Adrenal gland (tissue), 12 donors: ENCODE data around the gene CTAG1A. TPM values are rescaled to one million over a fixed set of nuclear protein-coding genes. Genes with fewer than 3 reads are reported as not detected.

ENCODE experiments used
- DNase-seq, 7 donors: peaks; one replicate each; pipeline ENCODE4 v3.0.0-alpha.2; 2019 to 2020
- H3K27ac ChIP-seq, 5 donors: fragments of 200-600 bp; sonication (generic) in 4 of 5; 1 replicate in 3 of 5; 2 replicates in 2 of 5; pipeline versions ENCODE4 v1.5.1 to v1.8.0; 2016 to 2020; ENCODE audit warnings: mild to moderate bottlenecking in 1 of 5
- H3K27me3 ChIP-seq: fragments of 200-600 bp; 2 replicates; pipeline ENCODE4 v1.8.0; 2021
- H3K36me3 ChIP-seq, 2 donors: fragments of 200-600 bp; replicated peaks in 1 of 2; 1 replicate in 1 of 2; 2 replicates in 1 of 2; pipeline versions ENCODE4 v1.5.1 to v1.8.0; 2018 to 2022
- H3K4me1 ChIP-seq, 2 donors: fragments of 200-600 bp; replicated peaks in 1 of 2; 1 replicate in 1 of 2; 2 replicates in 1 of 2; pipeline versions ENCODE4 v1.5.1 to v1.8.0; 2018 to 2021
- H3K4me3 ChIP-seq, 4 donors: fragments of 200-600 bp; sonication (generic) in 3 of 4; one replicate each; pipeline ENCODE4 v1.5.1; 2016 to 2018
- H3K9me3 ChIP-seq, 3 donors: fragments of 200-600 bp; sonication (generic) in 1 of 3; replicated peaks in 1 of 3; 1 replicate in 2 of 3; 2 replicates in 1 of 3; pipeline versions ENCODE4 v1.5.1 to v1.8.0; 2016 to 2021
- POLR2A ChIP-seq, 2 donors: fragments of 450-650 bp; IDR thresholded peaks; one replicate each; pipeline ENCODE4 v1.6.1; 2017; ENCODE audit warnings: antibody characterized with exemption in 2 of 2, mild to moderate bottlenecking in 2 of 2, moderate library complexity in 1 of 2
- WGBS, 4 donors: extraction: QIAGEN DNeasy Blood & Tissue Kit in 2 of 4; methylation state at CpG; one replicate each; pipeline versions ENCODE4 v1.1.5 to v1.1.7; 2013 to 2017; 5-methylcytosine and 5-hydroxymethylcytosine counted together
- intact Hi-C, 2 donors: fragments of 100-400 bp; cut with DNase I; formaldehyde crosslinking; loops; one replicate each; pipeline versions ENCODE4 v1.14.1 to v1.15.0; 2022 to 2023
- polyA plus RNA-seq, 3 donors: library from polyadenylated mRNA; stranded (reverse); fragments of 200-250 nt in 2 of 3; fragments of 350-450 nt in 1 of 3; fragmentation: Illumina TruSeq in 1 of 3; extraction: RNeasy Lipid Tissue Mini Kit (QIAGEN cat#74804) in 1 of 3; gene quantifications; one replicate each; pipeline ENCODE4 v1.2.3, GENCODE V29; 2013 to 2014
- total RNA-seq, 9 donors: library from RNA; depleted of rRNA in 4 of 9; stranded (reverse); fragments of >200 nt in 4 of 9; fragments of 120-200 nt in 1 of 9; fragmentation: NEBNext Ultra II Directional in 1 of 9; extraction: Animal tissue kit (Norgen Biotek cat#: 25700) in 1 of 9; gene quantifications; one replicate each; pipeline versions ENCODE4 v1.1.0 to v1.2.4, GENCODE V29; 2013 to 2023
- TF ChIP-seq, protein P1 (sequence below), 6 experiments: fragments of 450-650 bp in 4 of 6; fragments of 200-600 bp in 2 of 6; sonication (generic) in 1 of 6; IDR thresholded peaks; 1 replicate in 5 of 6; 2 replicates in 1 of 6; pipeline versions ENCODE4 v1.5.1 to v1.8.0; 2016 to 2021; ENCODE audit warnings: antibody characterized with exemption in 6 of 6, mild to moderate bottlenecking in 2 of 6, moderate library complexity in 1 of 6
- donor health status: healthy with polysubstance abuse.
- donor health status: Bipolar disorder and iron deficiency.
- donor health status: DM: yes; HTN: yes; CAD: no.
- donor health status: DM: no; HTN: no; CAD: no.
- donor health status: DM: no; HTN: no; CAD: no.
- donor health status: DM: yes; HTN: yes; CAD: no.

The CTAG1A gene
- total and polyA plus RNA-seq, 12 donors = 0.34 TPM; not detected in 11

- Histone ChIP-seq H3K4me1 (no peaks in the 10 kb centered on the region), H3K9me3 (no peaks in the 10 kb centered on the region), H3K36me3 (no peaks in the 10 kb centered on the region), H3K4me3 (no peak overlapping the region), H3K27ac (no peak overlapping the region), H3K27me3 (peaks cover 4% of the 10 kb centered on the region)
- DNase-seq = peak in 1 of 7 donors; percentile 17
- TF ChIP-seq, protein P1, sequence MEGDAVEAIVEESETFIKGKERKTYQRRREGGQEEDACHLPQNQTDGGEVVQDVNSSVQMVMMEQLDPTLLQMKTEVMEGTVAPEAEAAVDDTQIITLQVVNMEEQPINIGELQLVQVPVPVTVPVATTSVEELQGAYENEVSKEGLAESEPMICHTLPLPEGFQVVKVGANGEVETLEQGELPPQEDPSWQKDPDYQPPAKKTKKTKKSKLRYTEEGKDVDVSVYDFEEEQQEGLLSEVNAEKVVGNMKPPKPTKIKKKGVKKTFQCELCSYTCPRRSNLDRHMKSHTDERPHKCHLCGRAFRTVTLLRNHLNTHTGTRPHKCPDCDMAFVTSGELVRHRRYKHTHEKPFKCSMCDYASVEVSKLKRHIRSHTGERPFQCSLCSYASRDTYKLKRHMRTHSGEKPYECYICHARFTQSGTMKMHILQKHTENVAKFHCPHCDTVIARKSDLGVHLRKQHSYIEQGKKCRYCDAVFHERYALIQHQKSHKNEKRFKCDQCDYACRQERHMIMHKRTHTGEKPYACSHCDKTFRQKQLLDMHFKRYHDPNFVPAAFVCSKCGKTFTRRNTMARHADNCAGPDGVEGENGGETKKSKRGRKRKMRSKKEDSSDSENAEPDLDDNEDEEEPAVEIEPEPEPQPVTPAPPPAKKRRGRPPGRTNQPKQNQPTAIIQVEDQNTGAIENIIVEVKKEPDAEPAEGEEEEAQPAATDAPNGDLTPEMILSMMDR (IDR thresholded peaks at IDR 0.05) = no peak
- no peak for TF ChIP-seq POLR2A (IDR thresholded peaks at IDR 0.05)
- 0 to 24% (median 21%) methylated on average over 3 of the region's 3 CpGs for WGBS, 4 donors
- intact Hi-C loops = no loop called here
Observed at GRCh38 chrX:154596290-154596929, 11.5 kb downstream of the CTAG1A start.

DNA sequence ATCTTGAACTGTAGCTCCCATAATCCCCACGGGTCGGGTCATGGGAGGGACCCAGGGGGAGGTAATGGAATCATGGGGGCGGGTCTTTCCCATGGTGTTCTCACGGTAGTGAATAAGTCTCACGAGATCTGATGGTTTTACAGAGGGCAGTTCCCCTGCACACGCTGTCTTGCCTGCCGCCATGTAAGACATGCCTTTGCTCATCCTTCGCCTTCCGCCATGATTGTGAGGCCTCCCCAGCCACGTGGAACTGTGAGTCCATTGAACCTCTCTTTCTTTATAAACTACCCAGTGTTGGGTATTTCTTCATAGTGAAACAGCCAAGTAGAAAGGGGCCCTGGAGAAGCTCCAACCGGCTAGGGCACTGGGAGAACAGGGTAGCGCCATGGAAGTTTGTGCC lies 12.3 kb downstream of the CTAG1A start:
- no peak overlapping the region for H3K27ac ChIP-seq
- 89 to 92% (median 91%) methylated on average over 8 to 12 of the region's 12 CpGs for WGBS, 4 donors
- intact Hi-C loops = no loop called here
- H3K9me3 ChIP-seq = no peaks in the 10 kb centered on the region
- TF ChIP-seq, protein P1 (IDR thresholded peaks at IDR 0.05) = no peak
- TF ChIP-seq POLR2A (IDR thresholded peaks at IDR 0.05) = no peak
- no peaks in the 10 kb centered on the region for H3K36me3 ChIP-seq
- H3K4me3 ChIP-seq = no peak overlapping the region
- H3K27me3 ChIP-seq = peaks cover 5% of the 10 kb centered on the region
- no peak for DNase-seq
- no peaks in the 10 kb centered on the region for H3K4me1 ChIP-seq

DNA sequence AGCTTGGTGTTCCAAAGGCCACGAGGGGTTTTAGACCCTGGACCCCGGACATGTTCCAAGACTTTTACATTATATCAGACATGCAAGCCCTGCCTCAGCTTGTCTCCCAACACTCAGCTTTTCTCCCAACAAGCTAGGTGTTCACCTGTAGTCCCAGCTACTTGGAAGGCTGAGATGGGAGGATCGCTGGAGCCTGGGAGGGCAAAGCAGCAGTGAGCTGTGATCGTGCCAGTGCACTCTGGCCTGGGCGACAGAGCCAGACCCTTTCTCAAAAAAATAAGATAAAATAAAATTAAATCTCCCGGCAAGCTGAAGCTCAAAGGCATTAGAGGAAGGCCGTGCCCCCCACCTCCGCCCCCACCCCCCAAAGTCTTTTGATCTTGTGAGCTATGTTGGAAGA lies 13.7 kb downstream of the CTAG1A start:
- Histone ChIP-seq H3K4me3 (no peak overlapping the region), H3K9me3 (no peaks in the 10 kb centered on the region), H3K36me3 (no peaks in the 10 kb centered on the region), H3K4me1 (no peaks in the 10 kb centered on the region), H3K27ac (no peak overlapping the region), H3K27me3 (peaks cover 8% of the 10 kb centered on the region)
- peak in 1 of 7 donors; percentile 5 for DNase-seq
- WGBS, 4 donors = 85 to 92% (median 90%) methylated on average over 4 to 8 of the region's 8 CpGs
- intact Hi-C loops = no loop called here
- no peak for TF ChIP-seq POLR2A (IDR thresholded peaks at IDR 0.05)
- TF ChIP-seq, protein P1 (IDR thresholded peaks at IDR 0.05) = no peak

DNA sequence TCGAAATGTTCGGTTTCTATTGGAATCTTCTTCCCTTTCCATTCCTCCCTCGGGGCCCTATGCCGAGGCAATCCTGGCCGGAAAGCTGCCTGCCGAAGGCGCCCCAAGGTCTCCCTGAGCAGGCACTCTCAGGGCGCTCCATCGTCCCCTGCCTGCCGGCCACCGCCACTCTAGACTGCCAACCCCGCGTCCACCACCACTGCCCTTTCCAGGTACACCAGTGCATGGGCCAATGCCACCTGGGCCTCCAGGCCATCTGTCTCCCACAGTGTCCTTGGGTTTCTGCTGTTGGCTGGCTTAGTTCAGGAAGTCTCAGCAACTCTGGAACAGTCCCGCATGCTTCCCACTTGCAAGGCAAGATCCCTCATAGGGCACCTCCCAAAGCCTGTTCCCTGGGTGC lies 14.6 kb downstream of the CTAG1A start:
- intact Hi-C loops = no loop called here
- Histone ChIP-seq H3K36me3 (no peaks in the 10 kb centered on the region), H3K27ac (no peak overlapping the region), H3K4me3 (no peak overlapping the region), H3K27me3 (peaks cover 8% of the 10 kb centered on the region), H3K9me3 (no peaks in the 10 kb centered on the region), H3K4me1 (no peaks in the 10 kb centered on the region)
- no peak for TF ChIP-seq POLR2A (IDR thresholded peaks at IDR 0.05)
- TF ChIP-seq, protein P1 (IDR thresholded peaks at IDR 0.05) = no peak
- peak in 1 of 7 donors; percentile 10 for DNase-seq
- 88 to 92% (median 90%) methylated on average over 14 of the region's 14 CpGs; no CpG with 5 or more reads in 1 of the 4 donors for WGBS, 4 donors
